HG02852 (cell line): ENCODE data around the gene ATP8B3.

Experiments used
- ATAC-seq: cut with Tn5 transposase; IDR thresholded peaks from one replicate; pipeline ENCODE4 v1.9.1; 2021; ENCODE audit warnings: mild to moderate bottlenecking, moderate library complexity; ENCODE audit not compliant: unreplicated experiment

The ATP8B3 gene, protein sequence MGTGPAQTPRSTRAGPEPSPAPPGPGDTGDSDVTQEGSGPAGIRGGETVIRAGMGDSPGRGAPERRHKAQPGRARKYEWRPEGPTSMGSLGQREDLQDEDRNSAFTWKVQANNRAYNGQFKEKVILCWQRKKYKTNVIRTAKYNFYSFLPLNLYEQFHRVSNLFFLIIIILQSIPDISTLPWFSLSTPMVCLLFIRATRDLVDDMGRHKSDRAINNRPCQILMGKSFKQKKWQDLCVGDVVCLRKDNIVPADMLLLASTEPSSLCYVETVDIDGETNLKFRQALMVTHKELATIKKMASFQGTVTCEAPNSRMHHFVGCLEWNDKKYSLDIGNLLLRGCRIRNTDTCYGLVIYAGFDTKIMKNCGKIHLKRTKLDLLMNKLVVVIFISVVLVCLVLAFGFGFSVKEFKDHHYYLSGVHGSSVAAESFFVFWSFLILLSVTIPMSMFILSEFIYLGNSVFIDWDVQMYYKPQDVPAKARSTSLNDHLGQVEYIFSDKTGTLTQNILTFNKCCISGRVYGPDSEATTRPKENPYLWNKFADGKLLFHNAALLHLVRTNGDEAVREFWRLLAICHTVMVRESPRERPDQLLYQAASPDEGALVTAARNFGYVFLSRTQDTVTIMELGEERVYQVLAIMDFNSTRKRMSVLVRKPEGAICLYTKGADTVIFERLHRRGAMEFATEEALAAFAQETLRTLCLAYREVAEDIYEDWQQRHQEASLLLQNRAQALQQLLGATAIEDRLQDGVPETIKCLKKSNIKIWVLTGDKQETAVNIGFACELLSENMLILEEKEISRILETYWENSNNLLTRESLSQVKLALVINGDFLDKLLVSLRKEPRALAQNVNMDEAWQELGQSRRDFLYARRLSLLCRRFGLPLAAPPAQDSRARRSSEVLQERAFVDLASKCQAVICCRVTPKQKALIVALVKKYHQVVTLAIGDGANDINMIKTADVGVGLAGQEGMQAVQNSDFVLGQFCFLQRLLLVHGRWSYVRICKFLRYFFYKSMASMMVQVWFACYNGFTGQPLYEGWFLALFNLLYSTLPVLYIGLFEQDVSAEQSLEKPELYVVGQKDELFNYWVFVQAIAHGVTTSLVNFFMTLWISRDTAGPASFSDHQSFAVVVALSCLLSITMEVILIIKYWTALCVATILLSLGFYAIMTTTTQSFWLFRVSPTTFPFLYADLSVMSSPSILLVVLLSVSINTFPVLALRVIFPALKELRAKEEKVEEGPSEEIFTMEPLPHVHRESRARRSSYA (N-terminal part only)

GRCh38 chr19:1811942-1812425 lies at the start of gene ATP8B3:
Gene ATP8B3, minus strand, starts transcription at chr19:1812276. Its CDS starts 540 bp downstream, at chr19:1811736.
- ATAC-seq: peak; percentile 2

- ATAC-seq: no peak
Measured at GRCh38 chr19:1861599-1862031, 49.5 kb upstream of the ATP8B3 start.

GRCh38 chr19:1860821-1861598 lies 48.9 kb upstream of the ATP8B3 start:
- no peak for ATAC-seq

DNA sequence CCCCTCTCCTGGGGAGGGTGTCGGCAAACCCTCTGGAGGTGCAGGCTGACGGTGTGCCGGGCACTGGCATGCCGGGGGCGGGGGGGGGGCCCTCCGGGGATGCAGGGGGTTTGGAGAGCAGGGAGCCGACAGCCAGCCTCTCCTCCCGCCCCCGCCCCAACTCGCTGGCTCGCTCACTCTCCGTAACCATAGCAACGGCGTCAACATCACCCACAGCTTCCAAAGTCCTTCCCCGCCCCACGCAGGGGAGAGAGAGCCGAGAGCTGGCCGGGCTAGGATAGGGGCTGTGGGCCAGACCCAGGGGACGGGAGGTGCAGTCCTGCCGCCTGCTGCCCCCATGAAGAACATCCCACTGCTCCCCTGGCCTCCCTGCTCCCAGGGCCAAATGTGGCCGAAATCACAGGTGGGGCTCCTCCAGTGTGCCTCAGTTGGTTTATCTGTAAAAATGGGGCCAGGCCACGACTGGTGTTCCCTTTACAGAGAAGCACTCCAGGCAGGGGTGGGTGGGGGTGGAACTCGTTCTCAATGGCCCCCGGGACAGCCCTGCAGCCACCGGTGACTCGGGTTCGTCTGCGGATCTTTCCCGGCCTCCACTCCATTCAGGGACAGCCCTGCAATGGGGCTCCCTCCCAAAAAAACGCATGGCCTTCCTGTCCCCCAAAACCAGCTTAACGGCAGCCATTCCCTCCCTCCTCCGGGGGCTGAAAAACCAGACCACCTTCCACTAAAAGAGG lies 48.1 kb upstream of the ATP8B3 start:
- ATAC-seq: no peak

DNA sequence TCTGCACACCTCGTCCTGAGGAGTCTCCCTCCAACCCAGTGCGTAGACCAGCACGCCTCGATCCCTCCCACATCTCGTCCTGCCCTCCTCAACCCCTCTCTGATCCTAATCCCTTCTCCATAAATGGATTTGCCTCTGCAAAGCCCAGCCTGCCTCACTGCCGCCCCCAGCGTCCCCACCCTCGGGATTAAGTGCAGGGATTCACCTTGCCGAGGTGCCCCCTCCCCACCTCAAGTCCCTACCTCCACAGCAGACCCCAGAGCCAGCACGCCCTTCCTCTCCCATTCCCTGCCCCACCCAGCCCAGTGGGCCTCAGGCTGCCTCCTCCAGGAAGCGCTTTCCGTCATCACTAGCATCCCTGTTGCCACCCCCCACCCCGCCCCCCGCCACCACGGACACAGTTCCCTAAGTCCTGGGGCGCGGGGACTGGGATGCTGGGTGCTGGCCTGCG lies 47.3 kb upstream of the ATP8B3 start:
- no peak for ATAC-seq

GRCh38 chr19:1858412-1859081 lies 46.5 kb upstream of the ATP8B3 start:
- ATAC-seq: no peak

DNA sequence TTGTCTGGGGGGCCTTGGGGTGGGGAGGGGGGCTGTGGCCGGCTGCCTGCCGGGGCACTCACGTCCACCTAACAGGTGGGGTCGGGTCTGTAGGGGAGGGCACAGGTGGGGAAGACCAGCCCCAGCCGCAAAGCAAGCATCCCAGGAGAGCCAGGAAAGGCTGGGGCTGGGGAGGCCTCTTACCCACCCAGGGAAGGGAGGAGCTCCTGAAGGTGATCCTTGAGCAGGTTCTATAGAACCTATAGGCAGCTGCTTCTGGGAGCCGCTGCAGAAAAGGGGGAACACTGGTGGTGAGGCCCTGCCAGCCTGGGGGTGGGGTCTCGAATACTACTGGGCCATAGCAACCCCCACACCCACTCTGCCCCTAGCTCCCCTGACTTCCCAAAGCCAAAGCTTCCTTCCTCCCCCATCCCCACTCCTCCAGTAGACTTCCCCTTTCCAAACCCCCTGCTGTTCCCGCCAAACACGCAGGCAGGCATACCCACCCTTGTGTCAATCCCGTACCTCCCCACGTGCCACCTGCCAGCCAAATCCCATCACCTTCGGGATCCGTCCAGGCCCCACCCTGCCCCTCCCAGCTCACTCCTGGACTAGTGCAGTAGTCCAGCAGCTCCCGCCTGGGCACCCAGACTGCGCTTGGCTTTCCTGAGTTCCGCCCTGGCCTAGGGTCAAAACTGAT lies 45.7 kb upstream of the ATP8B3 start:
- ATAC-seq: no peak

DNA sequence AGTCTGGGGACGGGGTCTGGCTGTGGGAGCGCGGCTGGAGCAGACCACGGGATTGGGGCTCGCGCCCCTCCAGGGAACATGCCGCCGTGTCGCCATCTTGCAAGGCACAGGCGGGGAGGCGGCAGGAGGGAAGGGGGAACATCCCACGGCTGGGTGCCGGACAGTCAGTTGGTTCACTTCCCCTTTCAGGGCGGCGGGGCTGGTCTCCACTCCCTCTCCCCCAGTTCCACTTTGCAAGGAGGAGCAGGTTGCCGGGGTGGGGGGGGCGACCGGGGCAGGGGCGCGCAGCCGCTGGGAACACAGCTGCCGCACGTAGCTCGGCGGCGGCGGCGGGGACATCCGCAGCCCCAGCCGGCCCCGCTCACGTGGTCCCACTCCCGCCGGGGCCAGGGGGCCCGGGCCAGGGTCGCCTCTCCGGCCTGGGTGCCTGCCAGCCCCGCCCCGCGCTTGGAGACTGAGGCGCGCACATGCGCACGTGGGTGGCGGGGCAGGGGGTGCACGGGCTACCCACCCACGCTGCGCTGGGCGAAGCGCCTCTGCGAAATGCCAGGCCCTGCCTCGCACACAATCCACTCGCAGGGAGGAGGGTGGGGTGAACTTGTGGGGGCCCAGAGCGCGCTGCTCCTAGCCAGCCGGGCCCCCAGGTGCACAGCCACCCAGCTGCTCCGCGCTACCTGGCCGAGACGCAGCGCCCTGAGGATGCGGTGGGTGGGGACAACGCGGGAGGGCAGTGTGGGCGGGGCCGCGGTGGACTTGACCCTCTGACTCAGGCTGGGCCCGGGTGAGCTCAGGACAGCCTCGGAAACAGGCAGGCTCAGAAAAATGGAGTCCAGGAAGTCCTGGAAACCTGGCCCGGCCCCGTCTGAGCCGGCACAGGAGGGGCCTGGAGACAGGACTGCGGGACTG lies 44.9 kb upstream of the ATP8B3 start:
- no peak for ATAC-seq

GRCh38 chr19:1856345-1856697 lies 44.2 kb upstream of the ATP8B3 start:
- ATAC-seq: no peak

- ATAC-seq: no peak
Measured at GRCh38 chr19:1855828-1856255, 43.8 kb upstream of the ATP8B3 start.

GRCh38 chr19:1855040-1855827 lies 43.2 kb upstream of the ATP8B3 start:
- ATAC-seq: no peak

- ATAC-seq: no peak
Measured at GRCh38 chr19:1854542-1855039, 42.5 kb upstream of the ATP8B3 start.

GRCh38 chr19:1854039-1854541 lies 42.0 kb upstream of the ATP8B3 start:
- ATAC-seq: no peak

- no peak for ATAC-seq
Measured at GRCh38 chr19:1853295-1854038, 41.4 kb upstream of the ATP8B3 start.

DNA sequence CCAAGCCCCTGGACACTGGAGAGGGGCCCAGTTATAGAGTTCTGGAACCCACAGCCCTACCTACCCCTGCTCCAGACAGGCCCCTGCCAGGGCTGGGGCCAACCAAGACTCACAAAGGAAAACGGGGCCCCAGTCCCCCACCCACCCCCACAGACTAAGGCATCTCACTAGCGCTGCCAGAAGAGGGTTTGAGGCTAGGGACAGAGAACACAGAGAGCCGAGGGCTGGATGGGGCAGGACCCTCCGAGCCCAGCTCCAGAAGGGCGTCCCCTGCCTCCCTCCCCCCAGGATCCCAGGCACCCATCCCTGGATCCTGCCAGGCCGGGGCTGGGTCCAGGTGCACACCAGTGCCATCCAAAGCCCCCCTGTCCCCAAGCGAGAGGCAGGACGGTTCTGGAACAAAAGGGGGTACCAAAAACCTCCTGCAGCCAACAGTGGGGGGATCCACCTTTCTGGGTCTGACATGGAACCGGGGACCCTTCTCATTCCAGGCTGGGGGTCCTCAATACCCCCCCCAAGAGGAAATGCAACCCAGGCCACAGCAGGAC lies 40.6 kb upstream of the ATP8B3 start:
- ATAC-seq: no peak
